Dedifferentiated amniotic fluid mesenchymal stem cell (primary cell): ENCODE results near the gene TSSK2.
"Not testable (repeated sequence)": the region's sequence is repeated elsewhere in the genome, so short reads cannot be mapped to it uniquely, and the experiment has no call there.

Source experiments
- DNase-seq: peaks from one replicate; pipeline ENCODE4 v3.0.0-alpha.2; 2016; ENCODE audit errors: extremely low spot score

TSSK2 gene

GRCh38 chr22:19143212-19143611 is 12.1 kb downstream of the TSSK2 start:
- DNase-seq = no peak

- DNase-seq = no peak
Measured at GRCh38 chr22:19143967-19144400, 12.9 kb downstream of the TSSK2 start.

DNA sequence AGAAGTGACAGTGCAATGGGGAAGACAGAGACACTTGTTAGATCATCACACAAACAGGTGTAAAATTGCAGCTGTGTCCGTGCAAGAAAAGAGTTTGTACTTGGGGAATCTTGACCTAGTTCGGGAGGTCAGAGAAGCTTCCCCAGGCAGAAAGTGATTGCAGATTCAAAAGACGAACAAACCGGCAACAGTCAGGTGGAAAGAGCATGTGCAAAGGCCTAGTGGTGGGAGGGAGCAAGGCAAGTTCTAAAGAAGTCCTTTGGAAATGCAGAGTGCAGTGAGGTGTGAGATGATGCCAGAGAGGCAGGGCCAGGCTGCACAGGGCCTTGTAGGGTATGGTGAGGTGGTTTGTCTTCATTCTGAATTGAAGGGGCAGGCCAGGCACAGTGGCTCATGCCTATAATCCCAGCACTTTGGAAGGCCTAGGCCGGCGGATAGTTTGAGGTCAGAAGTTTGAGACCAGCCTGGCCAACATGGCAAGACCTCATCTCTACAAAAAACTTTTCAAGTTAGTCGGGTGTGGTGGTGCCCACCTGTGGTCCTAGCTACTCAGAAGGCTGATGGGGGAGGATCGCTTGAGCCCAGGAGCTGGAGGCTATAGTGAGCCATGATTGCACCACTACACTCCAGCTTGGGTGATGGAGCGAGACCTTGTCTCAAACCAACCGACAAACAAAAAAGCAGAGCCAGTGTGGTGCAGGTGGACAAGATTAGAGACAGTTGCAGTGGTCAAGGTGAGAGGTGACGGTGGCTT is 15.3 kb downstream of the TSSK2 start:
- no peak for DNase-seq

- DNase-seq = no peak
Measured at GRCh38 chr22:19147195-19147780, 16.2 kb downstream of the TSSK2 start.

DNA sequence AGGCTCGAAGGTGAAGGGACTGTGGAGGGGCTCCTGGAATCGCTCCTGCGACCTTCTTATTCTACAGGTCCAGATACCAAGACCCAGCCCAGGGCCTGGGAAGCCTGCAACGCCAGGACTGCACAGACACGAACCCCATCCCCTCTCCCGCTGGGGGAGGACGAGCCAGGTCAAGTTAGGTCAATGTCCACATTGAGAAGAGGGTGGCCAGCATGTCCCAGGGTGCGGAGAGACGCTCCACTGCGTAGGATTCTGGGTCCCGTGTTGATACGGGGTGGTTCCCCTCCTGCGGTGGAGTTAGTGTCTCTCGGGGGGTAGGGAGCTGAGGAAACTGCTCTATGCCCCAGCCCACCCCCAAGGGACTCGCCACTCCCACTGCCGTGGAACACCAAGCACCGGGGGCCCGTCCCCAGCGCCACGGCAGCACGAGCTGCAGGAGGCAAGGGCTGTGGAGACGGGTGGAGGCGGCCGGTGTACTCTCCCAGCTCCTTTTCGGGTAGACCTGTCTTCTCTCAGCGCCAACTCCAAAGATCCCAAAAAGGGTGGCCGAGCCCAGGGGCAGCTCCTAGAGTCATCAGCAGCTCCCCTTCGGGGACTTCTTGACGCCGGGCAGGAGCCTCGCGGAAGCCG is 17.4 kb downstream of the TSSK2 start:
- no peak for DNase-seq

DNA sequence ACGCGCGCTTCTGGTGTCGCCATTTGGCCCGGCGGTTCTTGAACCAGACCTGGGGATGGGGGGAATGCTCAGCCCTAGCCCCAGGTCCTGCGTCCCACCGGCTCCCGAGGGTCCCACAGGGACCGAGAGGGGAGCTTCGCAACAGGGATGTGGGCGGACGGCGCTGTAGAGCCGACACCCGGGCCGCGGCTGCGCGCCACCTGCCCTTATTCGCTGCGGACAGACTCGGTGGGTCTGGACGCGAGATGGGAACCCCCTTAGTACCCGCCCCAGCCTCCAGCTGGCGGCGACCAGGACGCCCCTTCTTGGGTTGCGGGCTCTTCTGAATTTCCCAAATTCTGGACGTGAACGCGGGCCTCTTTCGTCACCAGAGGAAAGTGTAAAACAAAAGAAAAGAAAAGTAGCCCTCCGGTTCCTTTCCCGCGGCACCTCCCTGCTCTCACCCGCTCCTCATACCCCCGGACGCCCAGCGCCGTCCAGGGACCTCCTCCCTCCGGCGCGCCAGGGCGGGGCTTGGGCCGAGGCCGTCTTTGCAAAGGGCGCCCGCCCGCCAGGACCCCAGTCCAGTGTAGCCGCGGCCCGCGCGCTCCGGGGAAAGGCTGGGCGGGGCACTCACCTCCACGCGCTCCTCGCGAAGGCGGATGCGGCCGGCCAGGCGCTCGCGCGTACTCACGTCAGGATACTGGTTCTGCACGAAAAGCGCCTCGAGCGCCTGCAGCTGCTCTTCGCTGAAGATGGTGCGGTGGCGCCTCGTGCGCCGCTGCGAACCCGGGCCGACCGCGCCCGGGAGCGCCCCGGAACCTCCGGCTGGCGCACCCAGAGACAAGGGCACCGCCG is 18.2 kb downstream of the TSSK2 start:
- no peak for DNase-seq

DNA sequence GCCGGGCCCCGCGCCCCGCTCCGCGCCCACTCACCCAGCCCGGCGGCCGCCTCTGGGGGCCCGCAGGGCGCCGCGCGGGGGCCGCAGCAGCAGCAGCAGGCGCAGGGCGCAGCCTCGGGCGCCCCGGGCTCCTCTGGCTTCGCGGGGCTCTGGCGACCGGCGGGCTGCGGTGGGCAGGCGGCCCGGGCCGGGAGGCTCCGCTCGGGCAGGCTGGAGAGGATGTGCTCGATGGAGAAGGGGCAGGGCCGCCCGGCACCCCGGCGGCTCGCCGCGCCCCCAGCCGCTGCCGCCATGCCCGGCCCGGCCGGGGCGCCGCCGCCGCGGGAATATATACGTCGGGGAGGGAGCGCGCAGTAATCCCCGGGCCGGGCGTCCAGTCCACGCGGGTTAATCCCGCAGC is 18.9 kb downstream of the TSSK2 start, which contains the start of gene GSC2:
GSC2 (minus strand) TSS at position 302 of the 400 bp plus-strand sequence; CDS start at position 293, 9 bp downstream.
- no peak for DNase-seq

GRCh38 chr22:19150482-19151328 is 19.6 kb downstream of the TSSK2 start:
- no peak for DNase-seq

- DNase-seq = no peak
Measured at GRCh38 chr22:19151329-19152191, 20.5 kb downstream of the TSSK2 start.

DNA sequence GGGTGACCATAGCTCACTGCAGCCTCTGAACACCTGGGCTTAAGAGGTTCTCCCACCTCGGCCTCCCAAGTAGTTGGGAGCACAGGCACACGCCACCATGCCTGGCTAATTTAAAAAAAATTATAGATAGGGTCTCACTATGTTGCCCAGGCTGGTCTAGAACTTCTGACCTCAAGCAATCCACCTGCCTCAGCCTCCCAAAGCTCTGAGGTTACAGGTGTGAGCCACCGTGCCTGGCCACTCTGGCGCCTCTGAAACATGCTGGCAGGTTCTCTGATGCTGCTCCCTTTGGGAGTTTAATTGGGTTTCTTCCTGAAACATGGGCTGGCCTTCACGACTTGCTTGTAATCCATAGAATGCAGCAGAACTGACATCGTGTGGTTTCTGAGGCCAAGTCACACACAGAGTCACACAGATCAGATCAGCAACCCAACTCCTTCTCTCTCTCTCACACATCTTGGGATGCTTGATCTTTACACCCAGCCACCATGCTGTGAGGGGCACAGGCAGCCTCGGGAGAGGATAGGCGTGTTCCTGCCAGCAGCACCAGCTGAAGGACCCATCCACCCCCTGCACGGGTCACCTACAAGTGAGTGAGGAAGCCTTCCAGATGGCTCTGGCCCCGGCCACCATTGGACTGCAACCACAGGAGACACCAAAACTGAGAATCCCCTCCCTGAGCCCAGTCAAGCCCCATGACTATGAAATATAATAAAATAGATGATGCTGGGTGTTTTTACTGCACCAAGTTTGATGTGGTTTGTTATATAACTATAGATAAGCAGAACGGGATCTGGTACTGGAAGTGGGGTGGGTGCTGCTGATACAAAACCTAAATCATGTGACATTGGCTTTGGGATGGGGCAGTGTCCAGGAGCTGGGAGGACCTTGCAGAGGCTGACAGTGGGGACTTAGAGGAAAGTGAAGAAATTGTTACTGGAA is 22.1 kb downstream of the TSSK2 start:
- no peak for DNase-seq

DNA sequence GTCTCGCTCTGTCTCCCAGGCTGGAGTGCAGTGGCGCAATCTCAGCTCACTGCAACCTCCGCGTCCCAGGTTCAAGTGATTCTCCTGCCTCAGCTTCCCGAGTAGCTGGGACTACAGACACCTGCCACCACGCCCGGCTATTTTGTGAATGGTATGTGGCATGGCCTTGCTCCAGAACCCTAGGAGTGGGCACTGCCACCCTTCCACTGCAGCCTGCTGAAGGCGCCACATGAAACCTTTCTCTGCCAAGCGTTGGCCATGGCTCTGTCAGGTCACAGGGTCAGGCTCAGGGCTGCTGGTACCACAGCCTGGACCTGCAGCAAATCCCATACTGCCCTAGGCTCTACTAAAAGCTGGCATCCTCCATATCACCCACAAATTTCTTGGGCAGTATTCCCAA is 25.0 kb downstream of the TSSK2 start:
- not testable (repeated sequence) for DNase-seq

- not testable (repeated sequence) for DNase-seq
Measured at GRCh38 chr22:19158649-19159048, 27.5 kb downstream of the TSSK2 start.

DNA sequence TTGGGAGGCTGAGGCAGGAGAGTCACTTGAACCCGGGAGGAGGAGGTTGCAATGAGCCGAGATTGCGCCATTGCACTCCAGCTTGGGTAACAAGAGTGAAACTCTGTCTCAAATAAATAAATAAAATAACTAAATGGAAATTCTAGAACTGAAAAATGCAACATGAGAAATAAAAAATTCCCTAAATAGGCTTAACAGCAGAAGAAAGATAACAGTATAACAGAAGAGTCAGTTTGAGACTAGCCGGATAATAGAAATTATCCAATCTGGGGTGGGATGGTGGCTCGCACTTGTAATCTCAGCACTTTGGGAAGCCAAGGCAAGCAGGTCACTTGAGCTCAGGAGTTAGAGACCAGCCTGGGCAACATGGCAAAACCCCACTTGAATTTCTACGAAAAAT is 33.3 kb downstream of the TSSK2 start:
- no peak for DNase-seq

GRCh38 chr22:19166421-19166820 is 35.3 kb downstream of the TSSK2 start:
- DNase-seq = no peak

DNA sequence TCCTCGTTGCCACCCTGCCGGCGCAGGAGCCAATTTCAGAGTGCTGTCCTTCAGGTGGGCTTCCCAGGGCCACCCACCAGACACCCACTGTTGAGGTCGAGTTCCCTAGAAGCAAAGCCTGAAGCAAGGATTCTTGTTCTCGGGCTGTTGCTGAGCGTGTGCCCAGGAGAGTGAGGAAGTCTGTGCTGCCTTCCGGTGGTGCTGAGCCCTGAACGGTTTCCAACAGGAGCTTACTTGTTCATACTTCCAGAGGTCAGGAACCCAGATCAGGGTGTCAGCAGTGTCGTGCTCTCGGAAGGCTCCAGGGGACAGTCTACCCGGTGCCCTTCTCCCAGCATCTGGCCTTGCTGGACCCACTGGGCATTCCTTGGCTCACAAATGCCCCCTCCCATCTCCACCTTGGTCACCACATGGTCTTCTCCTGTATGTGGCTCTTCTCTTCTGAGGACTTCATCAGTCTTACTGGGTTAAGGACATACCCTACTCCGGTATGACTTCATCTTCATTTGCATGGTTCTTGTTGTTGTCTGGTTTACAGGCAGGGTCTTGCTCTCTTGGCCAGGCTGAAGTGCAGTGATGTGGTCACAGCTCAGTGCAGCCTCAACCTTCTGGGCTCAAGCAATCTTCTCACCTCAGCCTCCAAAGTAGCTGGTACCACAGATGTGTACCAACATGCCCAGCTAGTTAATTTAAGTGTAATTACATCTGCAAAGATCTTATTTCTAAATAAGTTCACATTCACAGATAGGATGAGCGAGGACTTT is 36.2 kb downstream of the TSSK2 start:
- DNase-seq = no peak

- DNase-seq = no peak
Measured at GRCh38 chr22:19168088-19168890, 37.2 kb downstream of the TSSK2 start.
